ENCODE data around the gene OSER1.
A peak's percentile ranks its signal among the peaks of the same experiment; 100 is the strongest.
"Not testable (repeated sequence)": the region's sequence is repeated elsewhere in the genome, so short reads cannot be mapped to it uniquely, and the experiment has no call there.

OSER1 gene

GRCh38 chr20:44199877-44200276 lies 10.7 kb downstream of the OSER1 start:
- DNase-seq = no peak

GRCh38 chr20:44198872-44199271 lies 11.7 kb downstream of the OSER1 start:
- no peak for DNase-seq

GRCh38 chr20:44196271-44196670 lies 14.3 kb downstream of the OSER1 start:
- no peak for DNase-seq

GRCh38 chr20:44195605-44196004 lies 15.0 kb downstream of the OSER1 start:
- DNase-seq = no peak

GRCh38 chr20:44193801-44194200 lies 16.8 kb downstream of the OSER1 start:
- no peak for DNase-seq

- DNase-seq = not testable (repeated sequence)
Measured at GRCh38 chr20:44191640-44192039, 18.9 kb downstream of the OSER1 start.

GRCh38 chr20:44190197-44190852 lies 20.2 kb downstream of the OSER1 start:
- peak; percentile 53 for DNase-seq

- no peak for DNase-seq
Measured at GRCh38 chr20:44188752-44189151, 21.8 kb downstream of the OSER1 start.

GRCh38 chr20:44187772-44188709 lies 22.5 kb downstream of the OSER1 start:
- no peak for DNase-seq

- DNase-seq = no peak
Measured at GRCh38 chr20:44187054-44187771, 23.4 kb downstream of the OSER1 start, which contains the start of gene JPH2. Gene JPH2, minus strand, starts transcription at chr20:44187188. Its CDS starts 483 bp downstream, at chr20:44186705.

- no peak for DNase-seq
Measured at GRCh38 chr20:44186674-44187053, 23.9 kb downstream of the OSER1 start.

- DNase-seq = no peak
Measured at GRCh38 chr20:44186201-44186600, 24.4 kb downstream of the OSER1 start.

- DNase-seq = no peak
Measured at GRCh38 chr20:44185574-44185973, 25.0 kb downstream of the OSER1 start.

- DNase-seq = no peak
Measured at GRCh38 chr20:44183282-44183681, 27.3 kb downstream of the OSER1 start.

GRCh38 chr20:44182863-44183262 lies 27.7 kb downstream of the OSER1 start:
- DNase-seq = no peak

GRCh38 chr20:44182135-44182765 lies 28.3 kb downstream of the OSER1 start:
- no peak for DNase-seq

- DNase-seq = no peak
Measured at GRCh38 chr20:44181611-44182010, 29.0 kb downstream of the OSER1 start.

- no peak for DNase-seq
Measured at GRCh38 chr20:44180814-44181213, 29.8 kb downstream of the OSER1 start.

GRCh38 chr20:44176833-44177534 lies 33.6 kb downstream of the OSER1 start:
- no peak for DNase-seq

GRCh38 chr20:44174996-44175765 lies 35.4 kb downstream of the OSER1 start:
- DNase-seq = no peak

- DNase-seq = no peak
Measured at GRCh38 chr20:44173846-44174245, 36.7 kb downstream of the OSER1 start.

All from CD4-positive, alpha-beta T cell treated with Interleukin-6 for 4 hours (primary cell).